SKM-1 treated with dmso at 0.1 percent for 144 hours (cell line): ENCODE results near the gene PAQR9.
A peak's percentile ranks its signal among the peaks of the same experiment; 100 is the strongest.
"Not testable (repeated sequence)": the region's sequence is repeated elsewhere in the genome, so short reads cannot be mapped to it uniquely, and the experiment has no call there.

ENCODE experiments used
- DNase-seq: peaks from one replicate; lab custom pipeline; 2025; ENCODE audit not compliant: unreplicated experiment; lab: John Stamatoyannopoulos, UW

Gene PAQR9

GRCh38 chr3:142963516-142964448, at the start of gene PAQR9:
Gene PAQR9, minus strand, starts transcription at chr3:142963674. Its CDS starts 338 bp downstream, at chr3:142963336.
- no peak for DNase-seq

DNA sequence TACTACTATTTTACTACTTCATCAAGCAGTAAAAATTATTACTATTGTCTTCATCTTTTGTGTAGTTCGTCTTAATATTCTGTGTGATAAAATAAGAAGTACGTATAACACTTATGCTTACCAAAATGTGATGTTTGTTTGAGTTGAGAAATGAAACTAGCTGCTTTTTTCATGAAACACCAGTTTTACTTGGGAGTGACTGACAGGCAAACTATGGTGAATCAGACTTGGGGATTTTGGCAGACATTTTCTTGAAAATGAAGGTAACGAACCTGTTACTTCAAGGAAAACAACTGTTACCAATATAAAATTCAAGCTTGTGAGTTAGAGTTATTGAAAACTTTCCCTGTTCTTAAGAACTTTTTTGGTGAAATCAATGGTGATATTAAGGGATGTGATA, 48.2 kb upstream of the PAQR9 start:
- DNase-seq, result no peak

GRCh38 chr3:143010024-143010423, 46.5 kb upstream of the PAQR9 start:
- no peak for DNase-seq

DNA sequence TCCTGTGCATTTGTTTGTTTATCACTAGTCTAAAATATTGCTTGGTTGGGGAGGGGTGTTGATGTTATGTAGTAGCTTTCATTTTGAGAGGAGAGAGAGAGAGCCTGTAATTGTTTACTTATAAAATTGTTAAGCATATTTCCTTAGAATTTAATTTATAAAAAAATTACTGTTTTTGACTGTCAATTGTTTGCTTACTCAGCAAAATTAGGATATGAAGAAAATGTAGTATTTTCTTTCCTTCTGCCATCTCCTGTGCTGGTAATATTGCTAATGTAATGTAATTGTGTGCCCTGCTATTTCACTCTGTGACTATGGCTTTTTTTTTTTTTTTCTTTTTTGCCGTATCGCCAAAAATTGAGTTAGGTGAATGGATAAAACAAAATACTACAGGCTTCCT, 41.3 kb upstream of the PAQR9 start:
- DNase-seq, result no peak

DNA sequence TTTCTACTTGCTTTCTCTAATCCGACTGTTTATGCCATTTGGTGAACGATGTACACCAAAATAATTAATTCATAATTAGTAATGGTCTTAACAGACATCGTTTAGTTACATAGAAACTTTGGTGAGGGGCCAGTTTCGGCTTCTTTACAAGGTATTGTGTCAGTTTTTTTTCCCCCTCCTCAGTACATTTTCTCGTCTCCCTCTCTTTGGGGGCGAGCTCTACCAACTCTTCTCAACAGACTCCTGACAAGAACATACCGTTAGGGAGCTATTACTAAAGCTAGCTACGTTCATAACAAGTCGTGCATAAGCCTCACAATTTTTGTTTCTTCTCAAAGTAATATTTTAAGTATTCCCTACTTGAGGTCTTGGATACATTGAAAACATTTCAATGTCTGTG, 39.3 kb upstream of the PAQR9 start:
- no peak for DNase-seq

GRCh38 chr3:143002083-143002712, 38.7 kb upstream of the PAQR9 start:
- DNase-seq, result peak; percentile 39

GRCh38 chr3:143001369-143002082, 38.1 kb upstream of the PAQR9 start, which contains the start of gene U2SURP:
Gene U2SURP, plus strand, starts transcription at chr3:143001570. Its CDS starts 59 bp downstream, at chr3:143001629.
- peak; percentile 95 for DNase-seq

DNA sequence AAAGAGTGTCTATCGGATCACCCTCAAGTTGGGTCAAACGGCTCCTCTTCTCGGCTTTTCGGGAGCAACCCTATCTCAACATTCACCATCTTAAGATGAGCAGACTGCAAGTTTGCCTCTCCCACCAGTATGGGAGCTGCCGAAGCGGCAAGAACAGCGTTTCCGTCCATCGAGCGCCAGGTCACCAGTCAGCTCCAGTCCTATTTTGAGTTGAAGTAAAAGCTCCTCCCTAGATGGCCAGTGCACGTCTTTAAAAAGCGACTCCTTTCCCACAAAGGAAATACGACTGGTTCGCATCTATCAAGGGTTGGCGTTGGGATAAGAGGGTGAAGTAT, 37.5 kb upstream of the PAQR9 start:
- DNase-seq, result peak; percentile 84

- no peak for DNase-seq
Measured at GRCh38 chr3:143000528-143000927, 37.1 kb upstream of the PAQR9 start.

DNA sequence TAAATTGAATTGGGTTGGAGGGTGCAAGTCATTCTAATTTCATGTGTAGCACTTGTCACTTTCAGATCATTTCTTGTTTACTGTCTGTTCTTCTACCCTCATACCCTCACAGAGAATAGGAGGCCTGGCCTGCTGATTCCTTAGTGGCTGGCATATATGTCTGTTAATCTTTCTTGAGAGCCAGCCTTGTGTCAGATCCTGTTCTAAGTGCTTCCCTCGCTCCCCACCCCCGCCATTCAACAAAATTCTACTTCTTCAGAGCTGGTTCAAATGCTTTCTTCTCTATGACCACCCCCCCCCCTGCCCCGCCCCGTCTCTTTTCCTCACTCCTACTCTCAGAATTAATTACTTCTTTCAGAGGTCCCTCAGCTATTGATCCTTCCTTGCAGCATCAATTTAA, 36.4 kb upstream of the PAQR9 start:
- DNase-seq, result no peak

- no peak for DNase-seq
Measured at GRCh38 chr3:142998439-142998838, 35.0 kb upstream of the PAQR9 start.

DNA sequence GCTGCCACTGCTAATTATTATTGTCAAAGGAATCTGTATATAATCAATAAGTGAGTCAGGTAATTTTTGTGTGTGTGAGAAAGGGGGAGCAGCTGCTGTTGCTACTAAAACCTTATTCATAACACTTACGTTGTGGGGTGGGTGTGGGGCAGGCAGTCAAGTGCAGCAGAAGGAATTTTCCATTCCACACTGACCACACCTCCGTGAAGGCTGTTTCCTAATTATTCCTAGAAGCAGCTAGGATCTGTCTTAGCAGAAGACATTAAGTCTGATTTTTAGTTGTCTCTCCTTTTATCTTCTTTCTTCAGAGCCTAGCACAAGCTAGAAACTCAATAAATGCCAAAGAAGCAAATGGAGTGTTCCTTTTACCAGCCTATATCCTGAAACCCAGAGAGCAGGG, 33.9 kb upstream of the PAQR9 start:
- DNase-seq, result no peak

DNA sequence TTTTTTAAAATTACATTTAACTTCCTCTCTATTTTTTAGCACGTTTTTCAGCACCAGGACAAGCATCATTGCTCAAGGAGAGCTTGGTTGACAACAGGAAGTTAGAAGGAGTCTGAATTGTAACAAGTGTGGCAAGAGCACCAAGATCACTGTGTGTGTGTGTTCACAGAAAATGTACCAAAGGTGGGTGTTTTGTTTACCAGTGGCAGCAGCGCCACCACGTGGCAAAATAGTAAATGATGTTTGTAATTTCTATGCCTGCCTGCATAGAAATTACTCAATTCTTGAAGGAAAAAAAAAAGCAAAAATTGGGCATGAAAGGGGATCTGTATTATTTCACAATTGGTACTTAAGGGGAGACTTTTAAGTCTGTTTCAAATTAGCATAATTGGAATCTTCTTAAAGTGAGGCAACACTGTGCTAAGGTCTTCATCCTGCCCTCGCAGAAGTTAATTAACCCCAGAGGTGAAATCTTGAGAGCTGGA, 30.5 kb upstream of the PAQR9 start:
- peak; percentile 81 for DNase-seq

- DNase-seq, result no peak
Measured at GRCh38 chr3:142992323-142992722, 28.8 kb upstream of the PAQR9 start.

- DNase-seq, result no peak
Measured at GRCh38 chr3:142990721-142991120, 27.2 kb upstream of the PAQR9 start.

DNA sequence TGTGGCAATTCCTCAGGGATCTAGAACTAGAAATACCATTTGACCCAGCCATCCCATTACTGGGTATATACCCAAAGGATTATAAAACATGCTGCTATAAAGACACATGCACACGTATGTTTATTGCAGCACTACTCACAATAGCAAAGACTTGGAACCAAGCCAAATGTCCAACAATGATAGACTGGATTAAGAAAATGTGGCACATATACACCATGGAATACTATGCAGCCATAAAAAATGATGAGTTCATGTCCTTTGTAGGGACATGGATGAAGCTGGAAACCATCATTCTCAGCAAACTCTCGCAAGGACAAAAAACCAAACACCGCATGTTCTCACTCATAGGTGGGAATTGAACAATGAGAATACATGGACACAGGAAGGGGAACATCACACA, 25.4 kb upstream of the PAQR9 start:
- DNase-seq, result not testable (repeated sequence)

DNA sequence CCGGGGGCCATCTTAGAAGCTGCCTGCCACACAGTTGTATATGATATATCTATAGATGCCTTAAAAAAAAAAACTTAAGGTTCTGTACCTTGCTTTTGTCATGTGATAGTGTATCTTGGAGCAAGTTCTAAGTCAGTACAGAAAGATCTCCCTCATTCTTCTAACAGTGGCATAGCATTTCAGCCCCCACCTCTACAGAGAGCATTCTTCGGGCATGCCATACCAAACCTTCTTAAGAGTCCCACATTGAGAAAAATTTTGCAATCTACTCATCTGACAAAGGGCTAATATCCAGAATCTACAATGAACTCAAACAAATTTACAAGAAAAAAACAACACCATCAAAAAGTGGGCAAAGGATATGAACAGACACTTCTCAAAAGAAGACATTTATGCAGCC, 24.7 kb upstream of the PAQR9 start:
- not testable (repeated sequence) for DNase-seq

DNA sequence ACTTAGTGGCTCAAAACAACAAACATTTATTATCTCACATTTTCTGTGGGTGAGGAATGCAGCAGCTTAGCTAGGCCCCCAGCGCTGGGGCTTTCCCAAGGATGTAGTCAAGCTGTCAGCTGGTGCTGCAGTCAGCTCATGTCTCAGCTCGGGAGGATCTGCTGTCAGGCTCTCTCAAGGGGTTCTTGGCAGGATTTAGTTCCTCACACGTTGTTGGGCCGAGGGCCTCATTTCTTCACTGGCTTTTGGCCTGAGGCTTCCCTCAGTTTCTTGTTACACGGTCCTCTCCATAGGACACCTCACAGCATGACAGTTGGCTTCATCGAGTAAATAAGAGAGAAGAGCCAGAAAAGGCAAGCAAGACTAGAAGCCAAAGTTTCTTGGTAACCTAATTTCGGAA, 24.2 kb upstream of the PAQR9 start:
- DNase-seq, result no peak

- DNase-seq, result peak; percentile 45
Measured at GRCh38 chr3:142987080-142987700, 23.7 kb upstream of the PAQR9 start.

GRCh38 chr3:142984255-142984654, 20.8 kb upstream of the PAQR9 start:
- DNase-seq, result no peak

GRCh38 chr3:142983318-142983717, 19.8 kb upstream of the PAQR9 start:
- no peak for DNase-seq
